ENCODE measurements around the gene RBCK1. TPM values are rescaled to one million over a fixed set of nuclear protein-coding genes. Genes with fewer than 3 reads are reported as not detected.

The RBCK1 gene
- 92.7 and 108 TPM in 2 replicates for total RNA-seq
- long read RNA-seq, partial matches to known transcripts, result 5 of 10 reads
- long read RNA-seq, other reads (novel, unspliced or antisense), result 1 of 10 reads

DNA sequence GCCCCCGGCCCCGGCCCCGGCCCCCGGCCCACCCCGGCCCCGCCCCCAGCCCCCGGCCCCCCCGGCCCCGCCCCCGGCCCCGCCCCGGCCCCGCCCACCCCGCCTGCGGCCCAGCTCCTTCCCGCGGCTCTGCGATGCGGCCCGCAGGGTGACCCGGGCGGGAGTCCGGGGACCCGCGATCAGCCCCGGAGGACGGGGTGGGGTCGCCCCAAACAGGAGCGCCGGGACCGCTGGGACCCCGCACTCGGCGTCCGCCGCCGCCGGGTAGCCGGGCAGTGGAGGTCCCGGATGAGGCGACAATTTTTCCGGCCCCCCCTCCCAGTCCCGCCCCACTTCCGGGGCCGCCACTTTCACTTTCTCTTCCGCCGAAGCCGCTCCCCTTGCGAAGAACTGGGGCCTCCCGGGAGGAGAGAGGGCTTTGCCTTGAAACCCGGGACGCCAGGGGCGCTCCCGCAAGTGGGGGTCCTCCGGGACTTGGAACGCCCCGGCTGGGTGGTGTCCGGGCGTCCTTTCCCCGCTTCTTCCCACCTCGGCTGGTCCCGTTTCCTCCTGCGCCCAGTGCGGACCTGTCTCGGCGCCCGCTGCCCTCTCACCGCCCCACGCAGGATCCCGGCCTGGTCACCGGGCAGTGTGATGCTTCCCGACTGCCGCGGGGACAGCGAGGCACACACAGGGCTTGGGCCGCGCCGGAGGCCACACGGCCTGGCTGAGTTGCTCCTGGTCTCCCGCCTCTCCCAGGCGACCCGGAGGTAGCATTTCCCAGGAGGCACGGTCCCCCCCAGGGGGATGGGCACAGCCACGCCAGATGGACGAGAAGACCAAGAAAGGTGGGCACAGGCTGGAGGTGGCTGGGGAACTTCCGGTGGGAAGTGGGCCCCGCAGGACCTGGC lies at the start of gene RBCK1:
TSS of gene RBCK1 (plus strand) at position 347 of the 890 bp plus-strand sequence. CDS start at position 806, 459 bp downstream.
- H3K4me1 Mint-ChIP-seq (ENCODE audit: low read depth), result peaks cover 14% of the 10 kb centered on the region
- peaks cover 11% of the 10 kb centered on the region for H3K9me3 Mint-ChIP-seq (ENCODE audit: low read depth)
- TF ChIP-seq, protein P1, sequence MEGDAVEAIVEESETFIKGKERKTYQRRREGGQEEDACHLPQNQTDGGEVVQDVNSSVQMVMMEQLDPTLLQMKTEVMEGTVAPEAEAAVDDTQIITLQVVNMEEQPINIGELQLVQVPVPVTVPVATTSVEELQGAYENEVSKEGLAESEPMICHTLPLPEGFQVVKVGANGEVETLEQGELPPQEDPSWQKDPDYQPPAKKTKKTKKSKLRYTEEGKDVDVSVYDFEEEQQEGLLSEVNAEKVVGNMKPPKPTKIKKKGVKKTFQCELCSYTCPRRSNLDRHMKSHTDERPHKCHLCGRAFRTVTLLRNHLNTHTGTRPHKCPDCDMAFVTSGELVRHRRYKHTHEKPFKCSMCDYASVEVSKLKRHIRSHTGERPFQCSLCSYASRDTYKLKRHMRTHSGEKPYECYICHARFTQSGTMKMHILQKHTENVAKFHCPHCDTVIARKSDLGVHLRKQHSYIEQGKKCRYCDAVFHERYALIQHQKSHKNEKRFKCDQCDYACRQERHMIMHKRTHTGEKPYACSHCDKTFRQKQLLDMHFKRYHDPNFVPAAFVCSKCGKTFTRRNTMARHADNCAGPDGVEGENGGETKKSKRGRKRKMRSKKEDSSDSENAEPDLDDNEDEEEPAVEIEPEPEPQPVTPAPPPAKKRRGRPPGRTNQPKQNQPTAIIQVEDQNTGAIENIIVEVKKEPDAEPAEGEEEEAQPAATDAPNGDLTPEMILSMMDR (IDR thresholded peaks at IDR 0.05; ENCODE audit: unreplicated experiment), result no peak
- H3K36me3 Mint-ChIP-seq (ENCODE audit: insufficient read depth), result peaks cover 22% of the 10 kb centered on the region
- H3K4me3 Mint-ChIP-seq (ENCODE audit: low read depth), result peak within 1 kb of the TSS; percentile 83
- DNase-seq (ENCODE audit: low spot score, unreplicated experiment), result peak; percentile 63
- peaks cover 8% of the 10 kb centered on the region for H3K27me3 Mint-ChIP-seq
- H3K27ac Mint-ChIP-seq, result peak within 1 kb of the TSS; percentile 83

DNA sequence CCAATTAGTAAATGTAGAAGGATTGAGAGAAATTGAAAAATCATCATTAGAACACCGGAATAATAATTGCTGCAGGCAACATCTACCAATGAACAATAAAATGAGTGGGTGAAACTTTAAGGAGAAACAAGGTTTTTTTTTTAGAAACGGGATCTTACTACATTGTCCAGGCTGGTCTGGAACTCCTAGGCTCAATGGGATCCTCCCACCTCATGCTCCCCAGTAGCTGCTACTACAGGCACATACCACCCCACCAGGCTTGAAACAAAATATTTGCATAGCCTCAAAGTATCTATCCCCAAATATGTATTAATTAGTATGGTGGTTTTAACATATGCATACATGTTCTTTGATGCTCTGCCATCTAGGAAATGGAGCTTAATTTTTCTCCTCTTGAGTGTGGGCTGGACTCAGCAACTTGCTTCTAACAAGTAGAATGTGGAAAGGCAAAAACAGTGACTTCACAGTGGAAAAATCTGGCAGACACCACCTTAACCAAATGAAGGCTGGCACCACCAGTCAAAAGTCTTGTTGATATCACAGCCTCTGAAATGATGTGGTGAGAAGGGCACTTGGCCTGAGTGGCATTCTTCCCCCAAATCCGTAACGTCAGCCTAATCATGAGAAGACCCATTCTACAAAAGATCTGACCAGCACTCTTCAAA lies 49.1 kb upstream of the RBCK1 start:
- peaks cover 6% of the 10 kb centered on the region for H3K4me1 Mint-ChIP-seq (ENCODE audit: low read depth)
- peaks cover 5% of the 10 kb centered on the region for H3K27me3 Mint-ChIP-seq
- no peaks in the 10 kb centered on the region for H3K36me3 Mint-ChIP-seq (ENCODE audit: insufficient read depth)
- no peak overlapping the region for H3K27ac Mint-ChIP-seq
- H3K9me3 Mint-ChIP-seq (ENCODE audit: low read depth), result no peaks in the 10 kb centered on the region
- DNase-seq (ENCODE audit: low spot score, unreplicated experiment), result no peak
- H3K4me3 Mint-ChIP-seq (ENCODE audit: low read depth), result no peak overlapping the region
- TF ChIP-seq, protein P1 (IDR thresholded peaks at IDR 0.05; ENCODE audit: unreplicated experiment), result no peak

DNA sequence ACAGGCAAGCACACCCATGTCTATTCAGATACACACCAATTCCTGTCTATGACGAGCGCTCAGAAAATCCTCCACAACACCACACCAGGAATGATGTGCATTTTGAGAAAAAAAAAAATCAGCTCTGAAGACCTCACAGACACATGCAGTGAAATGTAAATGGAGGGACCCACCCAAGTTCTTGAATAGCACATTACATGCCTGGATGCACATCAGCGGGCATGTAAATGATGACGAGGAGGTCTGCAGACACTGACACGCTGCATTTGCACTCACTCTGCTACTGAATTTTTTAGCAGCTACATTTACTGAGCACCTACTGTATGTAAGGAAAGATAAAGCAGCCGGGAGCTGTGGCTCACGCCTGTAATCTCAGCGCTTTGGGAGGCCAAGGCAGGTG lies 46.5 kb upstream of the RBCK1 start:
- no peak for DNase-seq (ENCODE audit: low spot score, unreplicated experiment)
- Mint-ChIP-seq H3K4me1 (ENCODE audit: low read depth) (peaks cover 22% of the 10 kb centered on the region), H3K9me3 (ENCODE audit: low read depth) (no peaks in the 10 kb centered on the region), H3K27me3 (peaks cover 5% of the 10 kb centered on the region), H3K36me3 (ENCODE audit: insufficient read depth) (no peaks in the 10 kb centered on the region), H3K27ac (no peak overlapping the region), H3K4me3 (ENCODE audit: low read depth) (no peak overlapping the region)
- TF ChIP-seq, protein P1 (IDR thresholded peaks at IDR 0.05; ENCODE audit: unreplicated experiment), result no peak

DNA sequence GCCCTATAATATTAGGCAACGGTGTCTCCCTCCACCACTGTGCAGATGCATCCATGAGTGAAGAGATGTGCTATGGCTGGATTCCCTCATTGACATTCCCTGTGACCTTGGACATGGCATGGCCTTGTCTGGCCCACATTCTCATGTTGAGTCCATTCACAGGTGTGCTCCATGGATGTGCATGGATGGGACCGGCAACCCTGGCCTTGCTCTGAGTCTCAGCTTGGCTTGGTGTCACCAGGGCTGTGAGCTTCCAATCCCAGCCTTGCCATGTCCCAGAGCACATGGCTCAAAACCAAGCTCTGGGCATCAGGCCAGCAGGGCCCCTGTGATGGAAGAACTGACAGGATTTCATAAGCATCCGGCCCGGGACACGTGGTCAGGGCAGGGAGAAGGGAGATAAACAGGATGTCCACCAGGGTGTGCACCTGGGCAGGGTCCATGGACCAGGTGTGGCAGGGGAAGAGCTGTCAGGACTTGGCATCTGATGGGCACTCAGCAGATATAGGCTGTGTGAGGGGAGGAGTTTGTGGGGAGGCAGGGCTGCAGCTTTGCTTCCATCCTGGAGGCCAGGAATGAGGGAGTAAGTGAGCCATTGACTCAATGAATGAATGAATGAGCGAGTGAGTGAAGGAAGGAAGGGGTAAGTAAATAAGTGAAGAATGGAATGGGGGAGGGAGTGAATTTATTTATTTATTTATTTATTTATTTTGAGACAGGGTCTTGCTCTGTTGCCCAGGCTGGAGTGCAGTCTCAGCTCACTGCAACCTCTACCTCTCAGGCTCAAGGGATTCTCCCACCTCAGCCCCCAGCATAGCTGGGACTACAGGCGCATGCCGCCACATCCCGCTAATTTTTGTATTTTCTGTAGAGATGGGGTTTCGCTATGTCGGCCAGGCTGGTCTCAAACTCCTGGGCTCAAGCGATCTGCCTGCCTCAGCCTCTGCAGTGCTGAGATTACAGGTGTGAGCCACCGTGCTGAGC lies 45.5 kb upstream of the RBCK1 start:
- Mint-ChIP-seq H3K4me1 (ENCODE audit: low read depth) (peaks cover 27% of the 10 kb centered on the region), H3K4me3 (ENCODE audit: low read depth) (no peak overlapping the region), H3K27ac (no peak overlapping the region), H3K9me3 (ENCODE audit: low read depth) (no peaks in the 10 kb centered on the region), H3K27me3 (peaks cover 5% of the 10 kb centered on the region), H3K36me3 (ENCODE audit: insufficient read depth) (no peaks in the 10 kb centered on the region)
- no peak for DNase-seq (ENCODE audit: low spot score, unreplicated experiment)
- TF ChIP-seq, protein P1 (IDR thresholded peaks at IDR 0.05; ENCODE audit: unreplicated experiment), result no peak

Data from progenitor cell of endocrine pancreas (in vitro differentiated cells).